ENCODE measurements around the gene VAV2. TPM values are rescaled to one million over a fixed set of nuclear protein-coding genes. Genes with fewer than 3 reads are reported as not detected.

The VAV2 gene
- total and polyA plus RNA-seq, 2 donors, result 5.4 to 9.8 TPM

DNA sequence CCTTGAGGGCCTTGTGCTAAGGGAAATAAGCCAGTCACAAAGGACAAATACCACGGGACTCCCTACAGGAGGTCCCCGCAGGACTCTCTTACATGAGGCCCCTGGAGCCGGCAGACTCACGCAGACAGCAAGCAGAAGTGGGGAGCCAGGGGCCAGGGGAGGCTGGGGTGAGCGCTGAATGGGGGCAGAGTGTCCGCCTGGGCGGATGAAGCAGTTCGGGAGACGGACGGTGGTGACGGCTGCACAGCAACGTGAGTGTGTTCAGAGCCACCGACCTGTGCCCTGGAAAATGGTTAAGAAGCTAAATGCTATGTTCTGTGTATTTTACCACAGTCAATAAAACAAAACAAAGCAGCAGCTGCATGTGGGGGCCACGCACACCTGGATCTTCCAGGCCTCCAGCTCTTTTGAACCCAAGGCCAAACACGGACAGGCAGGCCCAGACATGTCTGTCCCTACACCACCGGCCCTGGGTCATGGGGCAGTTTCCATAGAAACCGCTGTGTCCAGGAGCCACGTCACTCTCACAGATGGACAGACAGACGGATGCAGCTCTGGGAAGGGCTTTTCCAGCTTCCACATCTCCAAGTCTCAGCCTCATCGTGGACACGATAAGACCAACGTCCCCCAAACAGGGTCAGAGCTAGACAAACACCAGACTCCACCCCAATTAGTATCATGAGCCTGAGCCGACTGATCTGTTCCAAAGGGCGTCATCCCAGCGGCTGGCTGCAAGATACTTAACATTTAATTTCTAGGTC is 103.9 kb downstream of the VAV2 start:
- WGBS, result 90% methylated on average over 25 of the region's 25 CpGs
- H3K27me3 ChIP-seq (ENCODE audit: control insufficient read depth in 2 of 2, insufficient read depth in 1 of 2, low read length in 1 of 2), result no peaks in the 10 kb centered on the region
- no peak for DNase-seq (ENCODE audit: low read depth in 6 of 9, low spot score in 9 of 9)
- H3K4me3 ChIP-seq (ENCODE audit: low read length in 2 of 2), result no peak overlapping the region
- H3K36me3 ChIP-seq (ENCODE audit: control insufficient read depth in 2 of 2, insufficient read depth in 2 of 2, low read length in 1 of 2), result no peaks in the 10 kb centered on the region
- H3K4me1 ChIP-seq (ENCODE audit: control insufficient read depth in 2 of 2, insufficient read depth in 2 of 2, low read length in 2 of 2), result peaks cover 0 to 15% of the 10 kb centered on the region in 2 donors
- no peak overlapping the region for H3K27ac ChIP-seq (ENCODE audit: low read depth in 1 of 2, low read length in 1 of 2)
- no peaks in the 10 kb centered on the region for H3K9me3 ChIP-seq (ENCODE audit: control insufficient read depth in 2 of 2, insufficient read depth in 1 of 2, low read length in 1 of 2)

DNA sequence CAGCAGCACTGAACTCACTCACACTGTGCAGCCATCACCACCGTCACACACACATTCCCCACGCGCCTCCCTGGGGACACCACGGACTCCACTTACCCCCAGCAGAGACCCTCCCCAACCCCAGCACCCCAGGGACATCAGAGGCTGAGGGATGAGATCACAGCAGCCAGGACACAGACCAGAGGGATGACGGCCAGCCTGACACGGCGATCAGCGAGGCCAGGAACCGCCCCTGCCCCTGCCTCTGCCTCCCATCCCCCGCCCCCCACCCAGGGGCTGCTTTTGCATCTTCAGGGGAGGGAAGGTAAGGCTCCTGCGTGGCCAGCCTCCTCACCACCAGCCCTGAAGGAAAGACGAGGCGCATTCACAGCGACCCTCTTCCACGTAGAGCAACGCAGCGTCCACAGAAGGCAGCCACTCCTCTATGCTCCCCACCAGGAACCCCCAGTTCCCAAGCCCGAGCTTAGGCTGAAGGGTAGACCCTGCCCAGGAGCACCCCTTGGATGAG is 104.5 kb downstream of the VAV2 start:
- WGBS, result 95% methylated on average over 18 of the region's 18 CpGs
- Histone ChIP-seq H3K27me3 (ENCODE audit: control insufficient read depth in 2 of 2, insufficient read depth in 1 of 2, low read length in 1 of 2) (no peaks in the 10 kb centered on the region), H3K36me3 (ENCODE audit: control insufficient read depth in 2 of 2, insufficient read depth in 2 of 2, low read length in 1 of 2) (no peaks in the 10 kb centered on the region), H3K9me3 (ENCODE audit: control insufficient read depth in 2 of 2, insufficient read depth in 1 of 2, low read length in 1 of 2) (no peaks in the 10 kb centered on the region), H3K27ac (ENCODE audit: low read depth in 1 of 2, low read length in 1 of 2) (no peak overlapping the region), H3K4me3 (ENCODE audit: low read length in 2 of 2) (no peak overlapping the region), H3K4me1 (ENCODE audit: control insufficient read depth in 2 of 2, insufficient read depth in 2 of 2, low read length in 2 of 2) (peaks cover 0 to 15% of the 10 kb centered on the region in 2 donors)
- no peak for DNase-seq (ENCODE audit: low read depth in 6 of 9, low spot score in 9 of 9)

DNA sequence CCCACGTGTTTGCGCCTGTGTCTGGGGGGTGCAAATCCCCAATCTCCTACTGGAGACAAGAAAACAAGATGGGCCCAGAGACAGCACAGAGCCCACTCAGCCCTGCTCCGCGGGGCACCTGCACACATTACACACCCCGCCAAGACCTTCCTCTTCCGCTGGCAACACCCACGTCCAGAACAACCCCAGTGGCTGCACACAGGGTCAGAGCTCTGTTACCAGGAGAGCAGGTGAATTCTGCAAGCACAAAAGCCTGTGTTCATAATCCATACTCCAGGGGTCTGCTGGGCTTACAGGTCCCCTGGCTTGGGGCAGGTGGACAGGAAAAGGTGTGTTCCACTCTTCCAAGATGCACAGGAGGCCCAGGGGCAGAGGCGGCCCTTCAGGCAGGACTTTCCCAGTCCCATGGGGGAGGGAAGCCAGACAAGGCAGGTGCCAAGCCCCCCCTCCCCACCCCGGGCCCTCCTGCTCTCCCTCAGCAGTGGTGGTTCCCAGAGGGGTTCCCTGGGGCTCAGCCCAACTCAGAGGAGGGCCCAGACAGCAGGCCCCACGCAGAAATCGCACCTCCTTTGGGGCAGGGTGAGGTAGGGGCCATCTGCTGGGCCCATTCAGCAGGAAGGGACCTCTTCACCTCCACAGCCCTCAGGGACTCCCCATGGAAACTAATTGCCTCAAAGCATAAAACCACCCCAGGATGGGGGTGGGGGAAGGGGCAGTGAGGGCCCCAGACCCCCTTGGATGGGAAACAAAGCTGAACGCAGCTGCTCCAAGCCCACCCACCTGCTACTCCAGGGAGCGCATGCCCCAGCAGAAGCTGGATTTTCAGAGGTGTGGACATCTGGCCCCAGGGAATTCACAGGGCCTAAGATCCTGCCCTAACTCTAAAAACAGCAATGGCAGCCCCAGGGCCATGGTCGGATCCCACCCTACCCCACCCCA is 105.3 kb downstream of the VAV2 start:
- WGBS, result 88% methylated on average over 14 of the region's 14 CpGs
- H3K4me3 ChIP-seq (ENCODE audit: low read length in 2 of 2), result no peak overlapping the region
- H3K4me1 ChIP-seq (ENCODE audit: control insufficient read depth in 2 of 2, insufficient read depth in 2 of 2, low read length in 2 of 2), result peaks cover 0 to 20% of the 10 kb centered on the region in 2 donors
- no peaks in the 10 kb centered on the region for H3K27me3 ChIP-seq (ENCODE audit: control insufficient read depth in 2 of 2, insufficient read depth in 1 of 2, low read length in 1 of 2)
- no peaks in the 10 kb centered on the region for H3K36me3 ChIP-seq (ENCODE audit: control insufficient read depth in 2 of 2, insufficient read depth in 2 of 2, low read length in 1 of 2)
- DNase-seq (ENCODE audit: low read depth in 6 of 9, low spot score in 9 of 9), result no peak
- H3K9me3 ChIP-seq (ENCODE audit: control insufficient read depth in 2 of 2, insufficient read depth in 1 of 2, low read length in 1 of 2), result no peaks in the 10 kb centered on the region
- H3K27ac ChIP-seq (ENCODE audit: low read depth in 1 of 2, low read length in 1 of 2), result no peak overlapping the region

DNA sequence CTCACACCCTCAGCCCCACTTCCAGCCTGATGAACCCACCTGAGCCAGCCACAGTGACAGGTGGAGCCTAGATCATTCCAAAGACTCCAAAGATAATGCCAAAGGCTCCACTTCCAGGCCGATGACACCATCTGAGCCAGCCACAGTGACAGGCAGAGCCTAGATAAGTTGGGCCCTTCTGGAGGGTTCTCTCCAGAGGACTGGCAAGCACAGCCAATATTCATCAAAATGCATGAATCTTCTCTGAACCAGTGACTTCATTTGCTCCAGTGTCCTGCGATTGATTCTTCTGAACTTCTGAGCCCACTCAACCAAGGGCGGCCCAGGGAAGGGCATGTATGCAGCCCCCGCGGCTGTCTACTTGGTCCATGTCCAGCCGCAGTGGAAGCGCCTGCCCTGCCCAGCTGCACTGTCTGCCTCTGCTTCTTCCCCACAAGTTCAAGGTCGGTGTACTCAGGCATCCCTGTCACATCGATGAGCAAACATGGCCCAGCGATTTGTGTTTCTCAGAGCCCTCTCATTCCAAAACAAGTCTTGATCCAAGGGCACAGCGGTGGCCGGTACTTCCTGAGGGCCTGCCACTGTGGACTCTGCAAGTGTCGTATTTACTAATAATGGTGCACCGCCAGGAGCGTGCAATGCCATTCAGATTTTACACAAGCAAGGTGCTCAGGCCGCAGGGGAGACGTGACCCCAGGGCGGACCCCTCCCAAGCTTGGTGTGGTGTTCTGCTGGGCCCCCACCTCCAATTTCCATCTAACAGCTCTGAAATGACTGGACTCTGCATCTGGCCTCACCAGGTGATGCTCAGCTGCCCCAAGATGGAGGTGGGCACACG is 107.0 kb downstream of the VAV2 start:
- Histone ChIP-seq H3K27ac (ENCODE audit: low read depth in 1 of 2, low read length in 1 of 2) (no peak overlapping the region), H3K36me3 (ENCODE audit: control insufficient read depth in 2 of 2, insufficient read depth in 2 of 2, low read length in 1 of 2) (no peaks in the 10 kb centered on the region), H3K9me3 (ENCODE audit: control insufficient read depth in 2 of 2, insufficient read depth in 1 of 2, low read length in 1 of 2) (no peaks in the 10 kb centered on the region), H3K27me3 (ENCODE audit: control insufficient read depth in 2 of 2, insufficient read depth in 1 of 2, low read length in 1 of 2) (no peaks in the 10 kb centered on the region), H3K4me3 (ENCODE audit: low read length in 2 of 2) (no peak overlapping the region), H3K4me1 (ENCODE audit: control insufficient read depth in 2 of 2, insufficient read depth in 2 of 2, low read length in 2 of 2) (peaks cover 0 to 20% of the 10 kb centered on the region in 2 donors)
- WGBS, result 97% methylated on average over 19 of the region's 19 CpGs
- DNase-seq (ENCODE audit: low read depth in 6 of 9, low spot score in 9 of 9), result no peak

DNA sequence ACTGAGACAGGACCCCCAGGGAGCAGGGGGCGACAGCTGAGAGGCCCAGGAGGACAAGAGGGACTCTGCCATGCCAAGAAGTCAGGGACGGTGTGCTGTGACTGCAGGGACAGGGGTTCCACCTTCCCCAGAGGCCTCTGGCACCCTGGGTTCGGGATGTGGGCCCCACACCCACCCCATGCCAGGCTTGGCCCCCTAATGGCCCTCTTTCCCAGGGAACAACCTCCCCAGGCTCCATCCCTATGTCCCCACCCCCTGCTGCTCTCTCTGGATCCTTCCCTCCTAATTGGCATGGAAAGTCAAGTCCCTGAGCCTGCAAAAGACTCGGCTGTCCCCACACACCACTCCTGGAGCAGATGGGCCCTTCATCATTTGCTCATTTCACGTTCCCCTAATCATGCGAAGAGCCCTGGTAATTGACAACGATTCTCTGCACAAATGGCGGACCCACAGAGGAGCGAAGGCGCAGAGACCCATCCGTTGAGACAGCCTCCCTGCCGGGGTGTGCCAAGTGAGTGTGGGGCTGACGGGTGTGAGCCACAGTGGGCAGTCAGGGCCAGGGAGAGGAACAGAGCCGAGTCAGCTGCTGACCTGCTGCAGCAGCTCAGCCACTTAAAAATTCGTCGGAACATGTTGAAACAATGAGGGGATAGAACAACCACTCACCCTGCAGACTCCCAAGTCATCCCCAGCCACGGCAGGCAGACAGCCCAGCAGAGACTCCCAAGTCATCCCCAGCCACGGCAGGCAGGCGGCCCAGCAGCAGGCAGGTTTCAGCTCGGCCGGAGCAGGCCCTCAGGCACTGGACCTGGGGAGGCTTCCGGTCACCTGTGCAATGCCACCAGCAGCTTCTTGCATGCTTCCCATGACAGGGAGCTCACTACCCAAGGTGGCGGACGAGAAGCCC is 109.0 kb downstream of the VAV2 start:
- Histone ChIP-seq H3K4me1 (ENCODE audit: control insufficient read depth in 2 of 2, insufficient read depth in 2 of 2, low read length in 2 of 2) (peaks cover 0 to 17% of the 10 kb centered on the region in 2 donors), H3K4me3 (ENCODE audit: low read length in 2 of 2) (no peak overlapping the region), H3K36me3 (ENCODE audit: control insufficient read depth in 2 of 2, insufficient read depth in 2 of 2, low read length in 1 of 2) (no peaks in the 10 kb centered on the region), H3K27me3 (ENCODE audit: control insufficient read depth in 2 of 2, insufficient read depth in 1 of 2, low read length in 1 of 2) (no peaks in the 10 kb centered on the region), H3K9me3 (ENCODE audit: control insufficient read depth in 2 of 2, insufficient read depth in 1 of 2, low read length in 1 of 2) (no peaks in the 10 kb centered on the region), H3K27ac (ENCODE audit: low read depth in 1 of 2, low read length in 1 of 2) (peak overlapping the region in 1 of 2 donors; percentile 6)
- no peak for DNase-seq (ENCODE audit: low read depth in 6 of 9, low spot score in 9 of 9)
- WGBS, result 93% methylated on average over 24 of the region's 24 CpGs

DNA sequence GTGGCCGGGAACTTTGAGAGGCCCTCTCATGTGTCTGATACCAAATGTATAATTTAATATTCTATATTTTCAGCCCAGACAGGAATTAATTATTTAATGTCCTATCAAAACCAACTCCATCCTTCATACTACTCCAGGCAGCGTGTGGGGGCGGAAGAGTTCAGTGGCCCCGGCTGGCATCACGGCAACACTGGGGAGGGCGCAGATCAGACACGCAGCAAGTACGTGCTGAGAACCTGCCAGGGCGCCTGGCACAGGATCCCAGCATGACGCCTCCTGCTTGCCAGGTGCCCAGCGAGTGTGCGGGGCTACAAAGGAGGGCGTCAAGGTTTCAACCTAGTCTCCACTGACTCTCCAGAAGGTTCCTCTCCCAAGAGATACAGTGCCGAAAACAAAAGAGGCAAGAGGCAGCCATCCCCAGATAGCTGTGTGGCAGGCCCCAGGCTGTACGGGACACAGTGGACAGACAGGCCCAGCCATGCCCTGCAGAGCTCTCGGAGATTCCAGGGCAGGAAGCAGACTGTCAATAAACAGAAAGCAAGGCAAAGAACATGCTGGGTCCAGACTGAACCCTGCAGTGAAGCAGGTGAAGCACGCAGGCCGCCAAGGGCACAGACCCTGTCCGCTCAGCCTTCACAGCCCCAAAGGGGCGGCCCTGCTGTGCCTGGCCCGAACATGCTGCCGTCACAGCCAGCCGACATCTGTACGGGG is 110.3 kb downstream of the VAV2 start:
- DNase-seq (ENCODE audit: low read depth in 6 of 9, low spot score in 9 of 9), result no peak
- Histone ChIP-seq H3K4me3 (ENCODE audit: low read length in 2 of 2) (no peak overlapping the region), H3K36me3 (ENCODE audit: control insufficient read depth in 2 of 2, insufficient read depth in 2 of 2, low read length in 1 of 2) (no peaks in the 10 kb centered on the region), H3K4me1 (ENCODE audit: control insufficient read depth in 2 of 2, insufficient read depth in 2 of 2, low read length in 2 of 2) (peaks cover 0 to 14% of the 10 kb centered on the region in 2 donors), H3K27ac (ENCODE audit: low read depth in 1 of 2, low read length in 1 of 2) (no peak overlapping the region), H3K27me3 (ENCODE audit: control insufficient read depth in 2 of 2, insufficient read depth in 1 of 2, low read length in 1 of 2) (no peaks in the 10 kb centered on the region), H3K9me3 (ENCODE audit: control insufficient read depth in 2 of 2, insufficient read depth in 1 of 2, low read length in 1 of 2) (no peaks in the 10 kb centered on the region)
- WGBS, result 95% methylated on average over 24 of the region's 24 CpGs

DNA sequence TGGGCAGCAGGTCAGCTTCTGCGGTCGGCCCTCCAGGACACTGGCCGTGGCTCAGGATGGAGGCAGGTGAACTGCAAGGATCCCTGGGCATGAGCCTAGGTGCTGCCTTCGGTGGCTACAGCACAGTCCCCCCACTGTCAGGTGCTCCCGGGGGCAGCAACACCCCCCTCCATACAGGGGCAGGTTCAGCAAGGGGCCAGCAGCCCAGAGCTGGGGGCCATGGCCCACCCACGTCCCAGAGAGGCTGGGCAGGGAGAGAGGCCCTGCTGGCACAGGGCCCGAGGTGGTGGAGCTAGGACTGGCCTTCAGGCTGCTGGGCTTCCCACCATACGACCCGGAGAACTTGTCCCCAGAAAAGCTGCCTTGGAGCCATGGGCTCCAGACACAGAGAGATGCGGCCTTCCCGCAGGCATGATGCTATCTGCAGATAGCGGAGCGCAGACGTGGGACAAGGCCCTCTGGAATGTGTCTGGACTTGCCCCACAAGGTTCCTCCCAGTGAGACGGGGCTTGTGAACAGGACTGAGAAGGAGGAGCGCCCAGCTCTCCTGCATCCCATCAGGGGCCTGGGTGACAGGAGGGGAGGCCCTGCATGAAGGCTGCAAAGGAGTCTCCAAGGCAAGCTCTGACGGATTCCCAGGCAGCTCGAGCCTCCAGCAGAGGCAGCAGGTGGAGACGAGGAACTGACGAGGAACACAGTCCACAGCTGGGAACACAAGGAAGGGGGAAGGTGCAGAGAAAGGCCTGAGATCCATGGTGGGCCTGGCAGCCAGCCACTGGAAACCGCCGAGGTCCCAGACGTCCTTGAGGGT is 111.1 kb downstream of the VAV2 start:
- peaks cover 0 to 9% of the 10 kb centered on the region in 2 donors for H3K4me1 ChIP-seq (ENCODE audit: control insufficient read depth in 2 of 2, insufficient read depth in 2 of 2, low read length in 2 of 2)
- H3K27me3 ChIP-seq (ENCODE audit: control insufficient read depth in 2 of 2, insufficient read depth in 1 of 2, low read length in 1 of 2), result no peaks in the 10 kb centered on the region
- 94% methylated on average over 23 of the region's 23 CpGs for WGBS
- DNase-seq (ENCODE audit: low read depth in 6 of 9, low spot score in 9 of 9), result no peak
- no peaks in the 10 kb centered on the region for H3K9me3 ChIP-seq (ENCODE audit: control insufficient read depth in 2 of 2, insufficient read depth in 1 of 2, low read length in 1 of 2)
- H3K27ac ChIP-seq (ENCODE audit: low read depth in 1 of 2, low read length in 1 of 2), result peak overlapping the region in 1 of 2 donors; percentile 25
- H3K4me3 ChIP-seq (ENCODE audit: low read length in 2 of 2), result no peak overlapping the region
- H3K36me3 ChIP-seq (ENCODE audit: control insufficient read depth in 2 of 2, insufficient read depth in 2 of 2, low read length in 1 of 2), result no peaks in the 10 kb centered on the region
